H1 (cell line): ENCODE data around the gene F11R.

Experiments
- ASH2L ChIP-seq: fragments of 200-600, 300-600 bp; sonication (generic); IDR thresholded peaks from one replicate; pipeline ENCODE4 v1.7.1; 2017; ENCODE audit warnings: low read length
- CREB1 ChIP-seq: IDR thresholded peaks from 2 replicates; pipeline ENCODE4 v1.6.1; 2012; ENCODE audit warnings: inconsistent platforms
- CTCF ChIP-seq, 3 experiments: IDR thresholded peaks; 1 replicate in 2 of 3; 2 replicates in 1 of 3; pipeline versions ENCODE4 v1.5.1 to v1.6.1; 2011; ENCODE audit warnings: low read length in 3 of 3, mild to moderate bottlenecking in 3 of 3, inconsistent platforms in 2 of 3, low read depth in 1 of 3, moderate library complexity in 1 of 3; ENCODE audit not compliant: insufficient read depth in 1 of 3; ENCODE audit errors: control extremely low read depth in 1 of 3
- EP300 ChIP-seq, 2 experiments: IDR thresholded peaks; 1 replicate in 1 of 2; 2 replicates in 1 of 2; pipeline ENCODE4 v1.6.1; 2011 to 2012; ENCODE audit warnings: low read depth in 2 of 2, low read length in 2 of 2, mild to moderate bottlenecking in 2 of 2, borderline replicate concordance in 1 of 2, inconsistent platforms in 1 of 2, moderate library complexity in 1 of 2
- EZH2 ChIP-seq: fragments of 200-600 bp; sonication (generic); IDR thresholded peaks from 2 replicates; pipeline ENCODE4 v1.7.1; 2012; ENCODE audit warnings: low read depth, mild to moderate bottlenecking, moderate library complexity, low read length, inconsistent platforms; ENCODE audit not compliant: severe bottlenecking

GRCh38 chr1:160951443-160952128 is 69.4 kb downstream of the F11R start:
- TF ChIP-seq CTCF (IDR thresholded peaks at IDR 0.05; ENCODE audit: control extremely low read depth in 1 of 3, insufficient read depth in 1 of 3, low read depth in 1 of 3, low read length in 3 of 3) (peak; percentile 85 to 97 (median 88)), EZH2 (no peak), ASH2L (no peak), EP300 (IDR thresholded peaks at IDR 0.05; ENCODE audit: borderline replicate concordance in 1 of 2, low read depth in 2 of 2, low read length in 2 of 2) (no peak), CREB1 (no peak)
